Esophagus squamous epithelium (tissue), 5 donors: ENCODE measurements around the gene PTPN20. TPM values are rescaled to one million over a fixed set of nuclear protein-coding genes. Genes with fewer than 3 reads are reported as not detected.

Experiments
- DNase-seq: peaks from one replicate; lab custom pipeline; 2025; lab: John Stamatoyannopoulos, UW
- H3K27ac ChIP-seq, 4 donors: fragments of 200-600 bp; sonication (generic); one replicate each; pipeline ENCODE4 v1.5.1; 2016 to 2019; ENCODE audit warnings: mild to moderate bottlenecking in 1 of 4
- H3K27me3 ChIP-seq, 4 donors: fragments of 200-600 bp; sonication (generic); 1 replicate in 3 of 4; 2 replicates in 1 of 4; pipeline versions ENCODE4 v1.5.1 to v1.6.0; 2017 to 2021; ENCODE audit warnings: antibody characterized with exemption in 1 of 4
- H3K36me3 ChIP-seq, 3 donors: fragments of 200-600 bp; sonication (generic); one replicate each; pipeline ENCODE4 v1.5.1; 2016 to 2019
- H3K4me1 ChIP-seq, 3 donors: fragments of 200-600 bp; sonication (generic); one replicate each; pipeline ENCODE4 v1.5.1; 2017 to 2019
- H3K4me3 ChIP-seq, 4 donors: fragments of 200-600 bp; sonication (generic); 1 replicate in 3 of 4; 2 replicates in 1 of 4; pipeline ENCODE4 v1.5.1; 2016 to 2019; ENCODE audit warnings: mild to moderate bottlenecking in 2 of 4, moderate library complexity in 1 of 4
- H3K9me3 ChIP-seq, 3 donors: fragments of 200-600 bp; sonication (generic); one replicate each; pipeline ENCODE4 v1.5.1; 2016 to 2019
- POLR2A ChIP-seq, 4 donors: fragments of 450-650 bp; IDR thresholded peaks; one replicate each; pipeline ENCODE4 v1.6.1; 2017; ENCODE audit warnings: antibody characterized with exemption in 4 of 4, mild to moderate bottlenecking in 4 of 4, moderate library complexity in 3 of 4
- whole genome bisulfite sequencing, 2 donors: methylation state at CpG; one replicate each; pipeline ENCODE4 v1.1.5; 2018; 5-methylcytosine and 5-hydroxymethylcytosine counted together
- intact Hi-C: fragments of 100-400 bp; cut with DNase I; formaldehyde crosslinking; loops from one replicate; pipeline ENCODE4 v1.15.0; 2022
- total RNA-seq, 4 donors: library from RNA; depleted of rRNA; stranded (reverse); fragments of >200 nt; gene quantifications; one replicate each; pipeline ENCODE4 v1.1.0, GENCODE V29; 2016
- TF ChIP-seq, protein P1 (sequence below), 6 experiments: fragments of 450-650 bp in 4 of 6; fragments of 200-600 bp in 2 of 6; sonication (generic) in 2 of 6; IDR thresholded peaks; one replicate each; pipeline ENCODE4 v1.5.1; 2016 to 2019; ENCODE audit warnings: antibody characterized with exemption in 6 of 6, mild to moderate bottlenecking in 4 of 6, moderate library complexity in 4 of 6
- donor health status: DM: yes; HTN: yes; CAD: no.

PTPN20 gene
- total RNA-seq, 4 donors from 2014 or later, result 1.8 to 7.5 (median 5.0) TPM

DNA sequence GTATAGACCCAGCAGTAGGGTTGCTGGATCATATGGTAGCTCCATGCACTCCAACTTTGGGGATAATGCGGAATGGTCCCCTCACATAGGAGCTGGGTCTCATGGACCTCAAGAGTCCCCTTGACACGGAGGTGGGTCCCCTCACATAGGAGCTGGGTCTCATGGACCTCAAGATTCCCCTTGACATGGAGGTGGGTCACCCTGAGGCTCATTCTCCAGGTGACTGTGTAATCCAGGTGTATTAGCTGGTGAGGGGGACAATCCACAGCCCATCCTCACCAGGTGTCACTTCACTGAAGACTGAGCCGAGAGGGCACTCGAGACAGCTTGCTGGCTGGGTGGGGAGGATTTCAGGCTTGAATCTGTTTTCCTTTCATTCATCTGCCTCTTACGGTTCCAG lies 121.9 kb downstream of the PTPN20 start:
- 70 to 80% methylated on average over 3 to 5 of the region's 5 CpGs for WGBS, 2 donors
- no peaks in the 10 kb centered on the region for H3K36me3 ChIP-seq
- H3K4me1 ChIP-seq, result no peaks in the 10 kb centered on the region
- intact Hi-C loops, result no loop called here
- H3K9me3 ChIP-seq, result no peaks in the 10 kb centered on the region
- peaks cover 0 to 12% (median 0%) of the 10 kb centered on the region in 4 donors for H3K27me3 ChIP-seq
- H3K4me3 ChIP-seq, result no peak overlapping the region
- TF ChIP-seq POLR2A (IDR thresholded peaks at IDR 0.05), result no peak
- TF ChIP-seq, protein P1, sequence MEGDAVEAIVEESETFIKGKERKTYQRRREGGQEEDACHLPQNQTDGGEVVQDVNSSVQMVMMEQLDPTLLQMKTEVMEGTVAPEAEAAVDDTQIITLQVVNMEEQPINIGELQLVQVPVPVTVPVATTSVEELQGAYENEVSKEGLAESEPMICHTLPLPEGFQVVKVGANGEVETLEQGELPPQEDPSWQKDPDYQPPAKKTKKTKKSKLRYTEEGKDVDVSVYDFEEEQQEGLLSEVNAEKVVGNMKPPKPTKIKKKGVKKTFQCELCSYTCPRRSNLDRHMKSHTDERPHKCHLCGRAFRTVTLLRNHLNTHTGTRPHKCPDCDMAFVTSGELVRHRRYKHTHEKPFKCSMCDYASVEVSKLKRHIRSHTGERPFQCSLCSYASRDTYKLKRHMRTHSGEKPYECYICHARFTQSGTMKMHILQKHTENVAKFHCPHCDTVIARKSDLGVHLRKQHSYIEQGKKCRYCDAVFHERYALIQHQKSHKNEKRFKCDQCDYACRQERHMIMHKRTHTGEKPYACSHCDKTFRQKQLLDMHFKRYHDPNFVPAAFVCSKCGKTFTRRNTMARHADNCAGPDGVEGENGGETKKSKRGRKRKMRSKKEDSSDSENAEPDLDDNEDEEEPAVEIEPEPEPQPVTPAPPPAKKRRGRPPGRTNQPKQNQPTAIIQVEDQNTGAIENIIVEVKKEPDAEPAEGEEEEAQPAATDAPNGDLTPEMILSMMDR (IDR thresholded peaks at IDR 0.05), result no peak
- no peak for DNase-seq
- H3K27ac ChIP-seq, result no peak overlapping the region

DNA sequence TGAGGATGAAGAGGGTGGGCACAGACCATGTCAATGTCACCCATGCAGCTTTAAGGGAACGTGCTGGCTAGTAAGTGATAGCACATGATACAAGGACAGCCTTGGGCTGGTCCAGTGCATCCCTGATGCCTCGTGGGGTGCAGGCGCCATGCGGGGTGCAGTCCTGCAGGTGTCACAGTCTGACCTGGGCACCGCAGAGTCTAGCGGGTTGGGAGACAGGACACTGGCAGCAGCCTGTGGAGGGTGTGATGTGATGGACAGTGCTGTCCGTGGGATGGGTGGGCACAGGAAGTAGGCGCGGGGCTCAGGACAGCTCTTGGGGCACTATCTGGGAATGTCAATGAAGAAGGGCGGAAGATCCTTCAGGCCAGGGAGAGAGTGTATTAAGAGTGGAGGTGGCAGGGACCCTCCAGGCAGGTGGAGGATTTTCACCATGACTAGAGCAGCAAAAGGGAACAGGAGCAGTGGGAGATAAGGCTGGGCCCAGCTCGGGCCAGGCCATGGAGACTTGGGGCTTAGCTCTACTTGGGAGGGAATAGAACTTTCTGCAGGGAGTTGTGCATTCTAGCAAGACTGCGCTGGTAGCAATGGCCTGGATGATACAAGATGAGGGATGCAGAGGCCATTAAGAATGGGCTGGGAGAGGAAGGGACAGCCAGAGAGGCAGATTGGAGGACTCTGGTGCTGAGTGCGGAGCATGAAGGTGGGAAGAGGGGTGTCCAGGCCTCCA lies 122.5 kb downstream of the PTPN20 start:
- Histone ChIP-seq H3K4me1 (no peaks in the 10 kb centered on the region), H3K4me3 (no peak overlapping the region), H3K27ac (no peak overlapping the region), H3K9me3 (no peaks in the 10 kb centered on the region), H3K27me3 (peaks cover 0 to 12% (median 0%) of the 10 kb centered on the region in 4 donors), H3K36me3 (no peaks in the 10 kb centered on the region)
- no peak for TF ChIP-seq POLR2A (IDR thresholded peaks at IDR 0.05)
- TF ChIP-seq, protein P1 (IDR thresholded peaks at IDR 0.05), result no peak
- DNase-seq, result no peak
- WGBS, 2 donors, result 78 to 82% methylated on average over 11 to 13 of the region's 13 CpGs
- intact Hi-C loops, result no loop called here

DNA sequence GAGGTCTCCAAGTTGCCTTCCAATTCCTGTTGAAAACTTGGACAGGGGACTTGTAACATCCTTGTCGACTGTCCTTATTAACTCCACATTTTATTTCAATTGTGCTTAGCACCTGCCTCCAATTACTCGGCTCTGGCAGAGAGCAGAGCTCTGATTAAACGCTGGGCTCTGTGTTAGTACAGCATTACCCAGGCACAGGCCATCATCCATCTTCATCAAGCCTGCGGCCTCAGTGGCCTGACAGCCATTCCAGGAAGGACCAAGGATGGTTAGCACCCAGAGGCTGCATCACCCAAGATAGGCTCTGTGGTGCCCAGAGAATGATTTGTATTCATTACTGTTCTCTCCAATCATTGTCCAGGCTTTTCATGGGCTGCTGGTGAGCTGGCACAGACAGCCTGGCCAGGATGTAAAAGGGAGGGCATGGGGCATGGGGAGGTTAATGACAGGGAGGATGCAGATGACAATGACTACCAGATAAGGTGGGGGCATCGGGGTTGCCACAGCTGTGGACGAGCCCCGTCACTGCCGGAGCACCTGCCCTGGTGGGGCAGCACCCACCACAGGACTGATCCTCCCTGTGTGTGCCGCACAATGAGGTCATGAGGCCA lies 123.3 kb downstream of the PTPN20 start:
- TF ChIP-seq, protein P1 (IDR thresholded peaks at IDR 0.05), result no peak
- no peak for TF ChIP-seq POLR2A (IDR thresholded peaks at IDR 0.05)

DNA sequence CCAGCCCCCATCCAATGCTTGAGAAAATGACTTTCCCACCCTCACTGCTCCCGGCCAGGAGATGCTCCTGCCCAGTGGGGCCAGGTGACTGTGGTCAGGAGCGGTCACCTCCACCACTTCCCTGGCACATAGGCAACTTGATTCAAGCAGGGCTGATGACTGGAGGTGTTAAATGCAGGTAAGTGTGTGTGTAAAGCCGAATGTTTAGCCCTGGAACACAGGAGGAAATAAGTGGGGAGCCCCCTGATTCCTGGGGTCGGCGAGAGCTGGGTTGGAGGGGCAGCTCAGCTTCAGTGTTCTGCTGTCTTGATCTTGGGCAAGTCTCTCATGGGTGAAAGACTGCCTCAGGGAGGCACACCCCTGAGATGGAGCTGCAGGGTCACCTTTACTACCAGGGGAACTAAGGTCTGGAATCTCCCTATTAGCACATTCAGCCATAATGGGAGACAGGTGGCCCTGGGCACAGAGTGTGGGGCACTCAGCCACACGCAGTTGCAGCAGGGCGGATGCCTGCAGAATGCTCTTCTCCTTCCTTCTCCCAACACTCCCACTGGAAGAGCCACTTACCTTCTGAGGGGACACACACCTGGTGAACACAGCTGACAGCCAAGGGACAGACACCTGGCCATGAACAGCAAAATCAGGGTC lies 124.1 kb downstream of the PTPN20 start:
- no peak for DNase-seq
- intact Hi-C loops, result no loop called here
- Histone ChIP-seq H3K9me3 (no peaks in the 10 kb centered on the region), H3K27me3 (peaks cover 0 to 12% (median 0%) of the 10 kb centered on the region in 4 donors), H3K4me3 (no peak overlapping the region), H3K27ac (no peak overlapping the region), H3K36me3 (no peaks in the 10 kb centered on the region), H3K4me1 (no peaks in the 10 kb centered on the region)
- 75 to 92% methylated on average over 4 to 5 of the region's 7 CpGs for WGBS, 2 donors
- TF ChIP-seq, protein P1 (IDR thresholded peaks at IDR 0.05), result no peak

More for the DNA sequence above, 123.3 kb downstream of the PTPN20 start:
- no peak overlapping the region for H3K27ac ChIP-seq
- H3K4me1 ChIP-seq, result no peaks in the 10 kb centered on the region
- no peaks in the 10 kb centered on the region for H3K36me3 ChIP-seq
- H3K4me3 ChIP-seq, result no peak overlapping the region
- intact Hi-C loops, result no loop called here
- no peaks in the 10 kb centered on the region for H3K9me3 ChIP-seq
- 64 to 67% methylated on average over 6 to 7 of the region's 9 CpGs for WGBS, 2 donors
- peaks cover 0 to 12% (median 0%) of the 10 kb centered on the region in 4 donors for H3K27me3 ChIP-seq
- DNase-seq, result no peak
